RWPE2 (cell line): ENCODE data around the gene ARFGEF2.
A peak's percentile ranks its signal among the peaks of the same experiment; 100 is the strongest.

Source experiments
- ATAC-seq: fragments of 200-7000 bp; cut with Tn5 transposase; 3 replicates; pipeline ENCODE4 v1.9.1; 2021; ENCODE audit warnings: low read depth
- DNase-seq: peaks from one replicate; pipeline ENCODE4 v3.0.0-alpha.2; 2020; ENCODE audit warnings: low spot score
- H3K27ac ChIP-seq: fragments of 450-650 bp; 2 replicates; pipeline ENCODE4 v1.5.1; 2017; ENCODE audit warnings: mild to moderate bottlenecking; ENCODE audit not compliant: poor library complexity, severe bottlenecking
- H3K27me3 ChIP-seq: fragments of 250-450 bp; sonication (Bioruptor Pico); 2 replicates; pipeline ENCODE4 v1.5.1; 2021; ENCODE audit warnings: mild to moderate bottlenecking, moderate library complexity; ENCODE audit not compliant: insufficient read depth, poor library complexity, severe bottlenecking
- H3K36me3 ChIP-seq: fragments of 250-450 bp; sonication (Bioruptor Pico); 2 replicates; pipeline ENCODE4 v1.5.1; 2020; ENCODE audit warnings: low read depth, mild to moderate bottlenecking, moderate library complexity
- H3K4me1 ChIP-seq: fragments of 250-450 bp; sonication (Bioruptor Pico); 2 replicates; pipeline ENCODE4 v1.5.1; 2021; ENCODE audit warnings: mild to moderate bottlenecking, moderate library complexity; ENCODE audit not compliant: insufficient read depth, poor library complexity, severe bottlenecking
- H3K4me3 ChIP-seq: fragments of 250-450 bp; sonication (Bioruptor Pico); 2 replicates; pipeline ENCODE4 v1.5.1; 2021; ENCODE audit warnings: mild to moderate bottlenecking, moderate library complexity; ENCODE audit not compliant: severe bottlenecking
- H3K9me3 ChIP-seq: fragments of 250-450 bp; sonication (Bioruptor Pico); 2 replicates; pipeline ENCODE4 v1.5.1; 2021; ENCODE audit warnings: mild to moderate bottlenecking, moderate library complexity; ENCODE audit not compliant: severe bottlenecking
- CTCF ChIP-seq: fragments of 450-650 bp; IDR thresholded peaks from one replicate; pipeline ENCODE4 v1.5.1; 2017; ENCODE audit warnings: mild to moderate bottlenecking, moderate library complexity; ENCODE audit not compliant: poor library complexity, severe bottlenecking

ARFGEF2 gene

GRCh38 chr20:48891235-48892048 is 30.1 kb upstream of the ARFGEF2 start:
- Histone ChIP-seq H3K36me3 (no peaks in the 10 kb centered on the region), H3K27ac (no peak overlapping the region), H3K4me1 (no peaks in the 10 kb centered on the region), H3K4me3 (no peak overlapping the region), H3K9me3 (no peaks in the 10 kb centered on the region), H3K27me3 (no peaks in the 10 kb centered on the region)
- DNase-seq (no peak), ATAC-seq (0 out of 3 replicates have a peak, but pooled peaks have one; percentile 34)
- TF ChIP-seq CTCF: no peak

DNA sequence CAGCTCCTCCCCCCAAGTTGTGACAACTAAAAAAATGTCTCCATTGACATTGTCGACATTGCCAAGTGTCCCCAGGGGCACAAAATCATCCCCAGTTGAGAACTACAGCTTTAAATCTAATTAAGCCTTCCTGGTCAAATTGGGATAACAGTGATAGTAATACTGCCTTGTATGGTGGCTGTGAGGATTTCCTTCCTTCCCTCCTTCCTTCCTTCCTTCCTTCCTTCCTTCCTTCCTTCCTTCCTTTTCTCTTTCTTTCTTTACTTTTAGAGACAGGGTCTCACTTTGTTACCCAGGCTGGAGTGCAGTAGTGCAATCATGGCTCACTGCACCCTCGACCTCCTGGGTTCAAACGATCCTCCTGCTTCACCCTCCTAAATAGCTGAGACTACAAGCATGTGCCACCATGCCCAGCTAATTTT is 29.5 kb upstream of the ARFGEF2 start:
- no peak overlapping the region for H3K4me3 ChIP-seq
- no peaks in the 10 kb centered on the region for H3K36me3 ChIP-seq
- no peak for TF ChIP-seq CTCF
- H3K27me3 ChIP-seq: no peaks in the 10 kb centered on the region
- DNase-seq: no peak
- H3K4me1 ChIP-seq: no peaks in the 10 kb centered on the region
- no peak for ATAC-seq
- H3K27ac ChIP-seq: no peak overlapping the region
- H3K9me3 ChIP-seq: no peaks in the 10 kb centered on the region

DNA sequence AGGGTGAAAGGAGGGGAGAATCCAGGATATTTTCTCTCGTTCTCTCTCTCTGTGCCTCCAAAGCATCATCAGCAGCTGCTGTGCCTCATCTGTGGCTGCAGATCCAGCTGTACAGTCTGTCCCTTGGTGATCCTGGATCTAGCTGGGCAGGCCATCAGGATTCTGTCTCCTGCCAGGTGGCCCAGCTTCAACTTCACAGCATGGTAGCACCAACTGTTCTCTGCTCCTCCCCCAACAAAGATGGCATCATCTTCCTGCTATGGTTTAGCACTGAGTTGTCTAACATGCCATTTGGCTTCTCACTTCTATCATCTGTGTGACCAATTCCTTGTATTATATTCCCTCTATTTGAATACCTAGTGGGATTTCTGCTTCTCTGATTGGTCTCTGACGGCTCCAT is 28.6 kb upstream of the ARFGEF2 start:
- Histone ChIP-seq H3K27me3 (no peaks in the 10 kb centered on the region), H3K9me3 (no peaks in the 10 kb centered on the region), H3K4me3 (no peak overlapping the region), H3K36me3 (no peaks in the 10 kb centered on the region), H3K4me1 (peaks cover 8% of the 10 kb centered on the region), H3K27ac (no peak overlapping the region)
- no peak for ATAC-seq
- no peak for TF ChIP-seq CTCF
- no peak for DNase-seq

DNA sequence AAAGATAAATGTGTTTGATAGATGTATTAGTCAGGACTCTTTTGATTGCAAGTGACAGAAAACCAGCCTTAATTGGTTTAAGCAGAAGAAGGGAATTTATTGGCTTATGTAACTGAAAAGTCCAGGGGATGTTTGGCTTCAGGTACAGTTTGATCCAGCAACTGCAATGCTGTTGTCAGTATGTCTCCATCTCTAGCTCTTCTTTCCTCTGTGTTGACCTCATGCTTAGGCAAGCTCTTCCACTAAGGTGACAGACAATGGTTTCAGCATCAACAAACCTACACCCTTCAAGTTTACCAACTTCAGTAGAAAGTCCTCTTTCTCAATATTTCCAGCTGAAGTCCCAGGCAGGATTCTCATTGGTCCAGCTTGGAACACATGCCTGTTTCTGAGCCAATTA is 28.1 kb upstream of the ARFGEF2 start:
- TF ChIP-seq CTCF: no peak
- DNase-seq (no peak), ATAC-seq (no peak)
- Histone ChIP-seq H3K4me1 (peaks cover 12% of the 10 kb centered on the region), H3K27ac (no peak overlapping the region), H3K9me3 (no peaks in the 10 kb centered on the region), H3K36me3 (no peaks in the 10 kb centered on the region), H3K4me3 (no peak overlapping the region), H3K27me3 (no peaks in the 10 kb centered on the region)

DNA sequence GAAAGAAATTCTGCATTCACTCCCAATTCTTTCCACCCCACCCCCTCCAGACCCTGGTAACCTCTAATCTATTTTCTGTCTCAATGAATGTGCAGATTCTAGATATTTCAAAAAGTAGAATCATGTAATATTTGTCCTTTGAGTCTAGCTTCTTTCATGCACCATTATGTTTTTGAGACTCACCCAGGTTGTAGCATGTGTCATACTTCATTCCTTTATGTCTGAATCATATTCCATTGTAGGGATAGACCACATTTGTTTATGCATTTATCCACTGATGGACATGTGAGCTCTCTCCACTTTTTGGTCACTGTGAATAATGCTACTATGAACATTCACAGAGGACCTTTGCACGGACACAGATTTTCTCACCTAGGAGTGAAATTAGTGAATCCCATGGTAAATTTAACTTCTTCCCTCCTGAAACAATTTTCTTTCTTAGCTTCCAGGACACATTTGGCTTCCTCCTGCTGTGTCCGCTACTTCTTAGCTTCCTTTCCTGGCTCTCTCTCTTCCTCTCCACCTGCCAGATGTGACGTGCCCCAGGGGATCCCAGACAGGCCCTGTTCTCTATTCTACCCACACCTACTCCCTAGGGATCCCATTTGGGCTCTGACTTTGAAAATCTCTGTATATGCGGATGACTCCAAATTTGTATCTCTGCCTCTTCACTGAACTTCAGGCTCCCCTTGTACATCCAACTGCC is 24.1 kb upstream of the ARFGEF2 start:
- H3K27ac ChIP-seq: peak overlapping the region; percentile 38
- peaks cover 12% of the 10 kb centered on the region for H3K4me1 ChIP-seq
- DNase-seq (no peak), ATAC-seq (peak; percentile 99)
- H3K4me3 ChIP-seq: no peak overlapping the region
- H3K36me3 ChIP-seq: no peaks in the 10 kb centered on the region
- no peaks in the 10 kb centered on the region for H3K27me3 ChIP-seq
- no peak for TF ChIP-seq CTCF
- no peaks in the 10 kb centered on the region for H3K9me3 ChIP-seq
